Measurements from ENCODE around the gene PLD6. TPM values are rescaled to one million over a fixed set of nuclear protein-coding genes. Genes with fewer than 3 reads are reported as not detected.

The PLD6 gene
- total RNA-seq, 1 experiment from 2014 or later = 1.2 TPM

DNA sequence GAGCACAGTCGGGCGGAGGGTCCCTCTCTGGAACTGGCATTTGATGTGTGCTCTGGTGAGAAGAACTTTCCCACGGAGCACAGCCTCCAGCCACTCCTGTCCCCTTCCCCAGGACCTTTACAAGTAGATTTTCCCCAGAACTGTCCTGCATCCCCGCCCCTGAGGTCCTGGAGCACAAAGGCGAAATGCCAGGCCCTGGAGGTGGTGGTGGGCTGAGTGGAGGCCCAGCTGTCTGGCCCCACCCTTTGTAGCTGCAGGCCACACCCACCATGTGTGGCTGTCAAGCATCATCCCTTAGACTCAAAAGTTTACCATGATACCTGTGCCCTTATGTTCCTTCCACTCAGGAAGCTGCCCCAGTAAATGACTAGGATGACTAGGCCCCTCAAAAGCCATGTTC is 37.7 kb downstream of the PLD6 start (continued):
- TF ChIP-seq ATF2 (CRISPR knock-in tag; IDR thresholded peaks at IDR 0.05; ENCODE audit: borderline replicate concordance, low read depth) = no peak
- TF ChIP-seq NFE2L1 (CRISPR knock-in tag; IDR thresholded peaks at IDR 0.05) = no peak
- TF ChIP-seq NFYB (CRISPR knock-in tag; conservative IDR thresholded peaks at IDR 0.05; ENCODE audit: low read depth) = no peak
- no peak for TF ChIP-seq ZNF317 (CRISPR knock-in tag; IDR thresholded peaks at IDR 0.05; ENCODE audit: borderline replicate concordance, low read depth)
- TF ChIP-seq FOXP4 (CRISPR knock-in tag; IDR thresholded peaks at IDR 0.05) = no peak
- TF ChIP-seq, protein P1, sequence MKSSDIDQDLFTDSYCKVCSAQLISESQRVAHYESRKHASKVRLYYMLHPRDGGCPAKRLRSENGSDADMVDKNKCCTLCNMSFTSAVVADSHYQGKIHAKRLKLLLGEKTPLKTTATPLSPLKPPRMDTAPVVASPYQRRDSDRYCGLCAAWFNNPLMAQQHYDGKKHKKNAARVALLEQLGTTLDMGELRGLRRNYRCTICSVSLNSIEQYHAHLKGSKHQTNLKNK (CRISPR knock-in tag; IDR thresholded peaks at IDR 0.05) = no peak
- TF ChIP-seq, protein P2, sequence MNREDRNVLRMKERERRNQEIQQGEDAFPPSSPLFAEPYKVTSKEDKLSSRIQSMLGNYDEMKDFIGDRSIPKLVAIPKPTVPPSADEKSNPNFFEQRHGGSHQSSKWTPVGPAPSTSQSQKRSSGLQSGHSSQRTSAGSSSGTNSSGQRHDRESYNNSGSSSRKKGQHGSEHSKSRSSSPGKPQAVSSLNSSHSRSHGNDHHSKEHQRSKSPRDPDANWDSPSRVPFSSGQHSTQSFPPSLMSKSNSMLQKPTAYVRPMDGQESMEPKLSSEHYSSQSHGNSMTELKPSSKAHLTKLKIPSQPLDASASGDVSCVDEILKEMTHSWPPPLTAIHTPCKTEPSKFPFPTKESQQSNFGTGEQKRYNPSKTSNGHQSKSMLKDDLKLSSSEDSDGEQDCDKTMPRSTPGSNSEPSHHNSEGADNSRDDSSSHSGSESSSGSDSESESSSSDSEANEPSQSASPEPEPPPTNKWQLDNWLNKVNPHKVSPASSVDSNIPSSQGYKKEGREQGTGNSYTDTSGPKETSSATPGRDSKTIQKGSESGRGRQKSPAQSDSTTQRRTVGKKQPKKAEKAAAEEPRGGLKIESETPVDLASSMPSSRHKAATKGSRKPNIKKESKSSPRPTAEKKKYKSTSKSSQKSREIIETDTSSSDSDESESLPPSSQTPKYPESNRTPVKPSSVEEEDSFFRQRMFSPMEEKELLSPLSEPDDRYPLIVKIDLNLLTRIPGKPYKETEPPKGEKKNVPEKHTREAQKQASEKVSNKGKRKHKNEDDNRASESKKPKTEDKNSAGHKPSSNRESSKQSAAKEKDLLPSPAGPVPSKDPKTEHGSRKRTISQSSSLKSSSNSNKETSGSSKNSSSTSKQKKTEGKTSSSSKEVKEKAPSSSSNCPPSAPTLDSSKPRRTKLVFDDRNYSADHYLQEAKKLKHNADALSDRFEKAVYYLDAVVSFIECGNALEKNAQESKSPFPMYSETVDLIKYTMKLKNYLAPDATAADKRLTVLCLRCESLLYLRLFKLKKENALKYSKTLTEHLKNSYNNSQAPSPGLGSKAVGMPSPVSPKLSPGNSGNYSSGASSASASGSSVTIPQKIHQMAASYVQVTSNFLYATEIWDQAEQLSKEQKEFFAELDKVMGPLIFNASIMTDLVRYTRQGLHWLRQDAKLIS (CRISPR knock-in tag; IDR thresholded peaks at IDR 0.05; ENCODE audit: borderline replicate concordance) = no peak
- TF ChIP-seq TCF7 (CRISPR knock-in tag; IDR thresholded peaks at IDR 0.05; ENCODE audit: low read depth) = no peak
- TF ChIP-seq SMAD4 (CRISPR knock-in tag; IDR thresholded peaks at IDR 0.05) = no peak

GRCh38 chr17:17167986-17168385 is 38.1 kb downstream of the PLD6 start:
- Mint-ChIP-seq H3K9me3 (no peaks in the 10 kb centered on the region), H3K36me3 (peaks cover 32% of the 10 kb centered on the region), H3K27ac (no peak overlapping the region), H3K4me3 (no peak overlapping the region), H3K4me1 (peaks cover 10% of the 10 kb centered on the region; the same call in 1 of the 2 replicates), H3K27me3 (ENCODE audit: low read depth) (no peaks in the 10 kb centered on the region)
- ATAC-seq (no peak), DNase-seq (ENCODE audit: low spot score) (no peak)
- ChIA-PET CTCF (interaction anchor here (1.9 kb wide), 1 partner anchor 27 kb away, joined by 10 read pairs; no protein-coding TSS in a partner anchor), POLR2A (no interaction called here)
- no peak for TF ChIP-seq NR2C2 (CRISPR knock-in tag; IDR thresholded peaks at IDR 0.05)
- no peak for TF ChIP-seq GRHL2 (CRISPR knock-in tag; IDR thresholded peaks at IDR 0.05; ENCODE audit: insufficient replicate concordance, severe bottlenecking)
- TF ChIP-seq SMAD4 (CRISPR knock-in tag; IDR thresholded peaks at IDR 0.05) = no peak
- TF ChIP-seq HMGXB4 (CRISPR knock-in tag; IDR thresholded peaks at IDR 0.05) = no peak
- TF ChIP-seq, protein P3, sequence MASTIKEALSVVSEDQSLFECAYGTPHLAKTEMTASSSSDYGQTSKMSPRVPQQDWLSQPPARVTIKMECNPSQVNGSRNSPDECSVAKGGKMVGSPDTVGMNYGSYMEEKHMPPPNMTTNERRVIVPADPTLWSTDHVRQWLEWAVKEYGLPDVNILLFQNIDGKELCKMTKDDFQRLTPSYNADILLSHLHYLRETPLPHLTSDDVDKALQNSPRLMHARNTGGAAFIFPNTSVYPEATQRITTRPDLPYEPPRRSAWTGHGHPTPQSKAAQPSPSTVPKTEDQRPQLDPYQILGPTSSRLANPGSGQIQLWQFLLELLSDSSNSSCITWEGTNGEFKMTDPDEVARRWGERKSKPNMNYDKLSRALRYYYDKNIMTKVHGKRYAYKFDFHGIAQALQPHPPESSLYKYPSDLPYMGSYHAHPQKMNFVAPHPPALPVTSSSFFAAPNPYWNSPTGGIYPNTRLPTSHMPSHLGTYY (CRISPR knock-in tag; IDR thresholded peaks at IDR 0.05) = no peak
- TF ChIP-seq MYBL2 (CRISPR knock-in tag; IDR thresholded peaks at IDR 0.05) = no peak
- TF ChIP-seq ATF2 (CRISPR knock-in tag; IDR thresholded peaks at IDR 0.05; ENCODE audit: borderline replicate concordance, low read depth) = no peak
- TF ChIP-seq PRDM15 (CRISPR knock-in tag; IDR thresholded peaks at IDR 0.05) = no peak
- no peak for TF ChIP-seq ELF4 (CRISPR knock-in tag; IDR thresholded peaks at IDR 0.05; ENCODE audit: low read depth)
- TF ChIP-seq RELA (CRISPR knock-in tag; IDR thresholded peaks at IDR 0.05; ENCODE audit: borderline replicate concordance) = no peak
- TF ChIP-seq ZNF121 (CRISPR knock-in tag; IDR thresholded peaks at IDR 0.05) = no peak
- TF ChIP-seq SOX15 (CRISPR knock-in tag; IDR thresholded peaks at IDR 0.05) = no peak

Measured in WTC11 (cell line).